GM12878 (cell line): ENCODE data around the gene NEK1. TPM values are rescaled to one million over a fixed set of nuclear protein-coding genes. Genes with fewer than 3 reads are reported as not detected.
"Not testable (repeated sequence)": the region's sequence is repeated elsewhere in the genome, so short reads cannot be mapped to it uniquely, and the experiment has no call there.

Source experiments
- ATAC-seq: fragments of 200-7000 bp; cut with Tn5 transposase; 3 replicates; pipeline ENCODE4 v1.9.1; 2020; ENCODE audit warnings: mild to moderate bottlenecking, moderate library complexity
- BruUV-seq: library from RNA; stranded (reverse); fragments of 400-500 nt; replicated peaks from 2 replicates; lab custom pipeline; 2021; lab: Mats Ljungman, UMichigan
- CTCF ChIA-PET: fragments of 300-600 bp; sonication (Branson Sonifier 250); formaldehyde crosslinking; extraction: SDS; loops from one replicate; lab custom pipeline; 2021; ENCODE audit warnings: inconsistent platforms; lab: Yijun Ruan, JAX
- POLR2A ChIA-PET: fragments of 350-600 bp; formaldehyde crosslinking; extraction: SDS; loops from one replicate; lab custom pipeline; 2021; ENCODE audit warnings: inconsistent platforms; lab: Charles Lee
- RAD21 ChIA-PET: fragments of 300-600 bp; sonication (Branson Sonifier 250); formaldehyde crosslinking; loops from one replicate; lab custom pipeline; 2023; ENCODE audit warnings: antibody characterized with exemption; ENCODE audit not compliant: unreplicated experiment; lab: Charles Lee
- SMC1A ChIA-PET: fragments of 300-600 bp; sonication (Branson Sonifier 250); formaldehyde crosslinking; loops from one replicate; lab custom pipeline; 2023; ENCODE audit not compliant: unreplicated experiment, uncharacterized antibody; lab: Charles Lee
- DNase-seq: peaks from one replicate; pipeline ENCODE4 v3.0.0-alpha.2; 2011; ENCODE audit warnings: low read depth, low spot score
- FAIRE-seq: peaks from 3 replicates; lab custom pipeline; 2011; peaks lifted over from hg19 to GRCh38; lab: Jason Lieb, UNC
- H2AFZ ChIP-seq: 2 replicates; pipeline ENCODE4 v1.6.0; 2011; ENCODE audit warnings: low read depth, low read length, control low read depth; ENCODE audit not compliant: control insufficient read depth
- H3K27ac ChIP-seq: 2 replicates; pipeline ENCODE4 v1.5.1; 2011; ENCODE audit warnings: control low read depth; ENCODE audit not compliant: control insufficient read depth, insufficient read depth
- H3K27me3 ChIP-seq, 2 experiments: replicated peaks in 1 of 2; 2 replicates each; pipeline versions ENCODE4 v1.6.0 to v1.6.1; 2011; ENCODE audit warnings: low read length in 1 of 2; ENCODE audit not compliant: control insufficient read depth in 2 of 2, insufficient read depth in 2 of 2
- H3K36me3 ChIP-seq, 2 experiments: 2 replicates each; pipeline ENCODE4 v1.5.1; 2011; ENCODE audit warnings: low read length in 1 of 2; ENCODE audit not compliant: control insufficient read depth in 2 of 2, insufficient read depth in 2 of 2
- H3K4me1 ChIP-seq: 2 replicates; pipeline ENCODE4 v1.6.1; 2011; ENCODE audit warnings: mild to moderate bottlenecking, low read length, moderate library complexity, mixed read lengths; ENCODE audit not compliant: control insufficient read depth, insufficient read depth
- H3K4me2 ChIP-seq: 2 replicates; pipeline ENCODE4 v1.6.0; 2011; ENCODE audit warnings: control low read depth; ENCODE audit not compliant: control insufficient read depth, insufficient read depth
- H3K4me3 ChIP-seq: fragments of 200-600 bp; sonication (generic); 2 replicates; pipeline ENCODE4 v1.5.1; 2016
- H3K79me2 ChIP-seq: 2 replicates; pipeline ENCODE4 v1.6.0; 2011; ENCODE audit warnings: low read length; ENCODE audit not compliant: control insufficient read depth, insufficient read depth
- H3K9ac ChIP-seq: 2 replicates; pipeline ENCODE4 v1.8.0; 2011; ENCODE audit warnings: low read length, control low read depth, mixed read lengths; ENCODE audit not compliant: control insufficient read depth, insufficient read depth
- H3K9me3 ChIP-seq: replicated peaks from 3 replicates; pipeline ENCODE4 v1.5.1; 2011; ENCODE audit warnings: mild to moderate bottlenecking, low read length; ENCODE audit not compliant: control insufficient read depth, insufficient read depth
- H4K20me1 ChIP-seq: 2 replicates; pipeline ENCODE4 v1.6.0; 2011; ENCODE audit not compliant: control insufficient read depth, insufficient read depth
- BHLHE40 ChIP-seq, 2 experiments: fragments of 450-650 bp in 1 of 2; IDR thresholded peaks; 2 replicates each; pipeline ENCODE4 v1.6.1; 2011 to 2017; ENCODE audit warnings: low read depth in 2 of 2, borderline replicate concordance in 1 of 2, improper control_type of control experiment in 1 of 2, low read length in 1 of 2, mild to moderate bottlenecking in 1 of 2
- CHD1 ChIP-seq: IDR thresholded peaks from 2 replicates; pipeline ENCODE4 v1.6.1; 2012; ENCODE audit warnings: low read depth, low read length, improper control_type of control experiment
- CREM ChIP-seq: IDR thresholded peaks from 2 replicates; pipeline ENCODE4 v1.6.1; 2014; ENCODE audit warnings: antibody characterized with exemption, low read depth
- EGR1 ChIP-seq, 2 experiments: IDR thresholded peaks; 1 replicate in 1 of 2; 2 replicates in 1 of 2; pipeline ENCODE4 v1.6.1; 2011 to 2012; ENCODE audit warnings: low read depth in 2 of 2, low read length in 2 of 2, borderline replicate concordance in 1 of 2, mild to moderate bottlenecking in 1 of 2, moderate library complexity in 1 of 2
- HDAC2 ChIP-seq: fragments of 200-600 bp; sonication (generic); IDR thresholded peaks from 2 replicates; pipeline ENCODE4 v1.6.1; 2017
- NFYA ChIP-seq: IDR thresholded peaks from 2 replicates; pipeline ENCODE4 v1.6.1; 2011; ENCODE audit warnings: low read depth, mild to moderate bottlenecking, low read length, improper control_type of control experiment, borderline replicate concordance
- NR2C2 ChIP-seq: IDR thresholded peaks from 2 replicates; pipeline ENCODE4 v1.6.1; 2011; ENCODE audit warnings: borderline replicate concordance, low read depth; ENCODE audit not compliant: control insufficient read depth, insufficient read length
- PBX3 ChIP-seq: IDR thresholded peaks from 2 replicates; pipeline ENCODE4 v1.6.1; 2011; ENCODE audit warnings: mild to moderate bottlenecking, low read depth, low read length, moderate library complexity; ENCODE audit not compliant: insufficient replicate concordance
- RFX5 ChIP-seq: IDR thresholded peaks from 2 replicates; pipeline ENCODE4 v1.6.1; 2011; ENCODE audit warnings: low read depth, low read length, improper control_type of control experiment
- SIX5 ChIP-seq: IDR thresholded peaks from 2 replicates; pipeline ENCODE4 v1.6.1; 2011; ENCODE audit warnings: mild to moderate bottlenecking, low read depth, low read length, moderate library complexity; ENCODE audit not compliant: severe bottlenecking
- SKIL ChIP-seq: fragments of 450-650 bp; IDR thresholded peaks from 2 replicates; pipeline ENCODE4 v1.6.1; 2017; ENCODE audit warnings: mild to moderate bottlenecking, low read depth, inconsistent platforms; ENCODE audit not compliant: poor library complexity, severe bottlenecking
- SMAD5 ChIP-seq: IDR thresholded peaks from 2 replicates; pipeline ENCODE4 v1.6.1; 2016; ENCODE audit warnings: antibody characterized with exemption, low read depth
- WGBS: methylation state at CpG from one replicate; pipeline ENCODE4 v1.1.6; 2016; ENCODE audit warnings: low lambda C conversion rate; ENCODE audit not compliant: insufficient replicate concordance, insufficient coverage; ENCODE audit errors: missing lambda C conversion rate; 5-methylcytosine and 5-hydroxymethylcytosine counted together
- in situ Hi-C: fragments of 300-500 bp; cut with MboI; formaldehyde crosslinking; loops from 9 replicates; pipeline ENCODE4 v1.14.3; 2018; ENCODE audit warnings: mixed read lengths
- intact Hi-C: fragments of 100-400 bp; cut with micrococcal nuclease; formaldehyde crosslinking; loops from one replicate; pipeline ENCODE4 v1.14.2; 2022; ENCODE audit not compliant: unreplicated experiment
- polyA plus RNA-seq, 11 experiments: library from polyadenylated mRNA; depleted of rRNA in 4 of 11; unstranded in 6 of 11; stranded (reverse) in 5 of 11; fragments of >200 nt; fragmentation: Nextera tagmentation in 4 of 11; fragmentation: Illumina TruSeq in 1 of 11; extraction: Ambion mirVana in 4 of 11; extraction: Trizol in 1 of 11; gene quantifications; 1 replicate in 1 of 11; 2 replicates in 10 of 11; pipeline versions ENCODE4 v1.2.1 to v1.2.3, GENCODE V29; 2011 to 2016; ENCODE audit warnings: inconsistent platforms in 2 of 11, missing spikeins in 2 of 11, low read depth in 1 of 11
- total RNA-seq, 4 experiments: library from RNA; depleted of rRNA in 3 of 4; stranded (reverse); fragments of >200 nt in 3 of 4; fragmentation: Illumina TruSeq in 1 of 4; extraction: Trizol in 1 of 4; gene quantifications; 2 replicates each; pipeline versions ENCODE4 v1.2.1 to v1.2.3, GENCODE V29; 2013 to 2021
- TF ChIP-seq, protein P1 (sequence below): fragments of 450-650 bp; IDR thresholded peaks from 2 replicates; pipeline ENCODE4 v1.6.1; 2016; ENCODE audit warnings: mild to moderate bottlenecking

Gene NEK1
- total and polyA plus RNA-seq, 10 of the 15 experiments (the other 5 are each of a cell fraction or from before 2014, with no cell fraction given), result 4.9 to 16.1 (median 7.5) TPM

GRCh38 chr4:169571435-169571834, 40.9 kb downstream of the NEK1 start:
- Histone ChIP-seq H3K4me3 (no peak overlapping the region), H3K27me3 (no peaks in the 10 kb centered on the region), H3K4me1 (no peaks in the 10 kb centered on the region), H3K9ac (no peak overlapping the region), H2AFZ (no peak overlapping the region), H3K79me2 (no peaks in the 10 kb centered on the region), H3K4me2 (no peak overlapping the region), H4K20me1 (no peaks in the 10 kb centered on the region), H3K36me3 (no peaks in the 10 kb centered on the region; a peak in 1 of 4 replicates), H3K9me3 (no peaks in the 10 kb centered on the region), H3K27ac (no peak overlapping the region)
- DNase-seq (no peak), FAIRE-seq (no peak), ATAC-seq (no peak)
- no TSS peak for BruUV-seq
- ChIA-PET CTCF (no interaction called here), SMC1A (no interaction called here), POLR2A (no interaction called here), RAD21 (no interaction called here)
- 100% methylated on average over 4 of the region's 4 CpGs for WGBS
- in situ Hi-C loops, result no loop called here
- TF ChIP-seq SIX5 (no peak), HDAC2 (no peak), CHD1 (no peak), RFX5 (no peak), SMAD5 (no peak), EGR1 (IDR thresholded peaks at IDR 0.05; ENCODE audit: borderline replicate concordance in 1 of 2, low read depth in 2 of 2, low read length in 2 of 2) (no peak), NR2C2 (no peak), BHLHE40 (IDR thresholded peaks at IDR 0.05; ENCODE audit: borderline replicate concordance in 1 of 2, low read depth in 2 of 2, low read length in 1 of 2) (no peak), NFYA (no peak), PBX3 (no peak), CREM (no peak), SKIL (no peak)
- TF ChIP-seq, protein P1, sequence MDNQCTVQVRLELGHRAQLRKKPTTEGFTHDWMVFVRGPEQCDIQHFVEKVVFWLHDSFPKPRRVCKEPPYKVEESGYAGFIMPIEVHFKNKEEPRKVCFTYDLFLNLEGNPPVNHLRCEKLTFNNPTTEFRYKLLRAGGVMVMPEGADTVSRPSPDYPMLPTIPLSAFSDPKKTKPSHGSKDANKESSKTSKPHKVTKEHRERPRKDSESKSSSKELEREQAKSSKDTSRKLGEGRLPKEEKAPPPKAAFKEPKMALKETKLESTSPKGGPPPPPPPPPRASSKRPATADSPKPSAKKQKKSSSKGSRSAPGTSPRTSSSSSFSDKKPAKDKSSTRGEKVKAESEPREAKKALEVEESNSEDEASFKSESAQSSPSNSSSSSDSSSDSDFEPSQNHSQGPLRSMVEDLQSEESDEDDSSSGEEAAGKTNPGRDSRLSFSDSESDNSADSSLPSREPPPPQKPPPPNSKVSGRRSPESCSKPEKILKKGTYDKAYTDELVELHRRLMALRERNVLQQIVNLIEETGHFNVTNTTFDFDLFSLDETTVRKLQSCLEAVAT, result no peak
- intact Hi-C loops, result no loop called here

- BruUV-seq, DNase-seq, H3K27ac ChIP-seq, FAIRE-seq, in situ Hi-C loops, H3K27me3 ChIP-seq, H3K4me3 ChIP-seq, POLR2A ChIA-PET, H4K20me1 ChIP-seq, ATAC-seq, H2AFZ ChIP-seq, H3K9me3 ChIP-seq, H3K36me3 ChIP-seq, CTCF ChIA-PET, intact Hi-C loops, H3K4me1 ChIP-seq, H3K9ac ChIP-seq, SMC1A ChIA-PET, H3K79me2 ChIP-seq, H3K4me2 ChIP-seq, RAD21 ChIA-PET: not testable (repeated sequence)
- WGBS, result 100% methylated on average over 2 of the region's 3 CpGs
Measured at GRCh38 chr4:169571012-169571411, 41.4 kb downstream of the NEK1 start.
